Measurements from ENCODE around the gene BNC1.

DNA sequence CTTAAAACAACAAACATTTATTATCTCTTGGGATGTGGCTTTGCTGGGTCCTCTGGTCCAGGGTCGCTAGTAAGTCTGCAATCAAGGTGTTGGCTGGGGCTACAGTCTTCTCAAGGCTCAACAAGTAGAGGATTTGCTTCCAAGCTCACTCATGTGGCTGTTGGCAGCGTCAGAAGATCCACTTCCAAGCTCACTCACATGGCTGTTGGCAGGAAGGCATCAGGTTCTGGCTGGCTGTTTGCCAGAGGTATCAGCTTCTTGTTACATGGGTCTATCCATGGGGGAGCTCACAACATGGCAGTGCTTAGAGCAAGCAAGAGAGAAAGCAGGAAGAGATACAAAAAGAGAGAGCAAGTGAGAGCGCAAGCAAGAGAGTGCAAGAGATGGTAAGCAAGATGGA, 15.0 kb upstream of the BNC1 start:
- TF ChIP-seq, protein P1, sequence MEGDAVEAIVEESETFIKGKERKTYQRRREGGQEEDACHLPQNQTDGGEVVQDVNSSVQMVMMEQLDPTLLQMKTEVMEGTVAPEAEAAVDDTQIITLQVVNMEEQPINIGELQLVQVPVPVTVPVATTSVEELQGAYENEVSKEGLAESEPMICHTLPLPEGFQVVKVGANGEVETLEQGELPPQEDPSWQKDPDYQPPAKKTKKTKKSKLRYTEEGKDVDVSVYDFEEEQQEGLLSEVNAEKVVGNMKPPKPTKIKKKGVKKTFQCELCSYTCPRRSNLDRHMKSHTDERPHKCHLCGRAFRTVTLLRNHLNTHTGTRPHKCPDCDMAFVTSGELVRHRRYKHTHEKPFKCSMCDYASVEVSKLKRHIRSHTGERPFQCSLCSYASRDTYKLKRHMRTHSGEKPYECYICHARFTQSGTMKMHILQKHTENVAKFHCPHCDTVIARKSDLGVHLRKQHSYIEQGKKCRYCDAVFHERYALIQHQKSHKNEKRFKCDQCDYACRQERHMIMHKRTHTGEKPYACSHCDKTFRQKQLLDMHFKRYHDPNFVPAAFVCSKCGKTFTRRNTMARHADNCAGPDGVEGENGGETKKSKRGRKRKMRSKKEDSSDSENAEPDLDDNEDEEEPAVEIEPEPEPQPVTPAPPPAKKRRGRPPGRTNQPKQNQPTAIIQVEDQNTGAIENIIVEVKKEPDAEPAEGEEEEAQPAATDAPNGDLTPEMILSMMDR (IDR thresholded peaks at IDR 0.05; ENCODE audit: insufficient read depth, low read depth, low read length), result no peak
- TF ChIP-seq EZH2 (IDR thresholded peaks at IDR 0.05; ENCODE audit: insufficient read depth, low read length), result no peak

All from astrocyte (in vitro differentiated cells and primary cell).